GM12865 (cell line): ENCODE results near the gene SMAD2.

Source experiments
- DNase-seq: peaks from one replicate; pipeline ENCODE4 v3.0.0; 2010; ENCODE audit warnings: low read depth
- H3K4me3 ChIP-seq: 2 replicates; pipeline ENCODE4 v1.5.1; 2011; ENCODE audit warnings: mild to moderate bottlenecking, low read depth, low read length, control low read depth
- TF ChIP-seq, protein P1 (sequence below): IDR thresholded peaks from 2 replicates; pipeline ENCODE4 v1.5.1; 2011; ENCODE audit warnings: low read length, control low read depth, low read depth, inconsistent platforms; ENCODE audit not compliant: insufficient read depth; ENCODE audit errors: missing control alignments

Gene SMAD2

DNA sequence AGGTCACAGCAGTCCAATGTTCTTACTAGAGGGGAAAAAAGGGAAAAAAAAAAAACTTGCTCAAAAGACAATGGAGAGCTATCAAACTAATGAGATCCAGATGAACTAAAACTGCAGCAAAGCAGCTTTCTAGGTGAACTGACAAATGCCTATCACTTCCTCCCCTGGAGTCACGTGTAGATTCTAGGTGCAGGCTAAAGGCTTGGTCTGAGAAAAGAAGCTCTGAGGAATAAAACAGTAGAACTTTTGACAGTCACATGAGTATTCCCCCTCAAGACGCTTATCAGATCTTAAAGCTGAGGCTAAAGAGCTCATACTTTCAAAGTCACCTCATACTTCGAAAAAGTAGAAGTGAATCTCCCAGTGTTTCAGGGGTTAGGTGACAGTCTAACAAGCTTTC is 42.3 kb downstream of the SMAD2 start:
- TF ChIP-seq, protein P1, sequence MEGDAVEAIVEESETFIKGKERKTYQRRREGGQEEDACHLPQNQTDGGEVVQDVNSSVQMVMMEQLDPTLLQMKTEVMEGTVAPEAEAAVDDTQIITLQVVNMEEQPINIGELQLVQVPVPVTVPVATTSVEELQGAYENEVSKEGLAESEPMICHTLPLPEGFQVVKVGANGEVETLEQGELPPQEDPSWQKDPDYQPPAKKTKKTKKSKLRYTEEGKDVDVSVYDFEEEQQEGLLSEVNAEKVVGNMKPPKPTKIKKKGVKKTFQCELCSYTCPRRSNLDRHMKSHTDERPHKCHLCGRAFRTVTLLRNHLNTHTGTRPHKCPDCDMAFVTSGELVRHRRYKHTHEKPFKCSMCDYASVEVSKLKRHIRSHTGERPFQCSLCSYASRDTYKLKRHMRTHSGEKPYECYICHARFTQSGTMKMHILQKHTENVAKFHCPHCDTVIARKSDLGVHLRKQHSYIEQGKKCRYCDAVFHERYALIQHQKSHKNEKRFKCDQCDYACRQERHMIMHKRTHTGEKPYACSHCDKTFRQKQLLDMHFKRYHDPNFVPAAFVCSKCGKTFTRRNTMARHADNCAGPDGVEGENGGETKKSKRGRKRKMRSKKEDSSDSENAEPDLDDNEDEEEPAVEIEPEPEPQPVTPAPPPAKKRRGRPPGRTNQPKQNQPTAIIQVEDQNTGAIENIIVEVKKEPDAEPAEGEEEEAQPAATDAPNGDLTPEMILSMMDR: no peak
- H3K4me3 ChIP-seq: no peak overlapping the region
- DNase-seq: no peak

DNA sequence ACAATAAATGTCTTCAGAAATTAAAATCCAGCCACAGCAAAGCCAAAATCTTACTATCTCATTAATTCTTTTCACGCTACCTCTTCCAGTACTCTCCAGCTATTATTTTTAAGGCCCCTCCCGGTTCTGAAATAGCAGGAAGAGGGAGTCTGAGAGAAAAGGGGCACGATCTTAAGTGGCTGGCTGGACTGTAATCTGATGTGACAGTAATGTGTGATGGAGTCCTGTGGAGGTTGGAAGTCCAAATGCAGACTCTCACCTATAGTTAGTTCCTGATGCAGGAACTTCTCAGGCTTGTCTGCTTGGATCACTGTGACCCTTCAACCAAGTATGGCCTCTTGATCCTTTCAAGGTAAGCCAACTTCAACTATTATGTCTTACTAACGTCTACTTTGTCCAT is 43.2 kb downstream of the SMAD2 start:
- TF ChIP-seq, protein P1: no peak
- no peak overlapping the region for H3K4me3 ChIP-seq
- DNase-seq: no peak

DNA sequence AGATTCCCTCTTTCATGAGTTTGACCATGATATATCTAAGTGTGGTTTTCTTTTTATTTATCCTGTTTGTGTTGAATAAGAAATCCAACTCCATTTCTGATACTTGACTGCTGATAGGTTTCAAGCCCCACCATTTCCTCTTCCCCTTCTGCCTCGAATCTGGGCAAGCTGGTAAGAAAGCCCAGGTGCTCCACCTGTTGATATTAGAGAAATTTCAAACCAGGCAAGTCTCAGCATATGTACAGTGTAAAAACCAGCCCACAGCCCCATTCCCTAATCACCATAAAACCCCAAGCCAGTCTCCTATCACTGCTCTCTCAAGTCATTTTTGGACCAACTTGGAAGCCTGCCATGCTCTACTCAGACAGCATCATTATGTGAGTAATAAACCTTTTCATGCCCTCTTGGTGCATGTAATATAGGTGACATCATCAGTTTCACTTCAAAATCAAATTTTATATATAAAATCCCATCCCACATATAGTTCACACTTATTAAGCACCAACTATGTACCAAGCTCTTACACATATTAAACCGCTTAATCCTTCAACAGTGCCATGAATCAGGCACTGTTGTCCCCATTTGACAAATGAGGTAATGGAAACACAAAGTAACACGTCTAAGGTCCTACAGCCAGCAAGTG is 46.6 kb downstream of the SMAD2 start:
- TF ChIP-seq, protein P1: no peak
- H3K4me3 ChIP-seq: no peak overlapping the region
- DNase-seq: no peak

DNA sequence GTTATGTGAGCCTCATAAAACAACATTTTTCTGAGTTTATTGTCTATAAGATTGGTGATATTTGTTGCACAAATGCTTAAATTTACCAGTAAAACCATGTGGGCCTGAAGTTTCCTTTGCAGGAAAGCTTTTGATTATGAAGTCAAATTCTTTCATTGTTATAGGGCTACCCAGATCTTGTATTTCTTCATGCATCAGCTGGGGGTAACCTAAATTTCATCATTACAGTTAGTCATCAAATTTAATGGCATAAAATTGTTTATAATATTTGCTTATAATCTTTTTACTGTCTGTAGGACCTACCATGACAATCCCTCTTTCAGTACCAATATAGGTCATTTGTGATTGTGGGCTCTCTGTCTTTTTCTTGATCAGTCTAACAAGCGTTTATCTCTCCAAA is 47.8 kb downstream of the SMAD2 start:
- no peak for DNase-seq
- TF ChIP-seq, protein P1: no peak

DNA sequence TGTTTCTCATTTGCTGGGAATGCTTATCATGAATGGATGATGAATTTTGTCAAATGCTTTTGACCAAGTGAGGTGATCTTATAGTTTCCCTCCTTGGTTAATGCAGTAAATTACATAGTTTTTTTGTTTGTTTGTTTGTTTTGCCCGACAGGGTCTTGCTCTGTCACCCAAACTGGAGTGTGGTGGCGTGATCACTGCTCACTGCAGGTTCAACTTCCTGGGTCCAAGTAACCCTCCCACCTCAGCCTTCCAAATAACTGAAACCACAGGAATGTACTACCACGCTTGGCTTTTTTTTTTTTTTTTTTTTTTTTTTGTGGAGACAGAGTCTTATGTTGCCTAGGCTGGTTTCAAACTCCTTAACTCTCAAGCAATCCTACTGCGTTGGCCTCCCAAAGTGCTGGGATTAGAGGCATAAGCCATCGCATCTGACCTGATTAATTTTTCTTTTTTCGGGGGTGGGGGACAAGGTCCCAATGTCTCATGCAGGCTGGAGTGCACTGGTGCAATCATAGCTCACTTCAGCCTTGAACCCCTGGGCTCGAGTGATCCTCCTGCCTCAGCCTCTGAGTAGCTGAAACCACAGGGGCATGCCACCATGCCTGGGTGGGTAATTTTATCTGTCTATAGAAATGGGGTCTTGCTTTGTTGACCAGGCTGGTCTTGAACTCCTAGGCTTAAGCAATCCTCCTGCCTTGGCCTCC is 48.6 kb downstream of the SMAD2 start:
- TF ChIP-seq, protein P1: no peak
- no peak overlapping the region for H3K4me3 ChIP-seq
- DNase-seq: no peak

More for the DNA sequence above, 47.8 kb downstream of the SMAD2 start:
- no peak overlapping the region for H3K4me3 ChIP-seq

DNA sequence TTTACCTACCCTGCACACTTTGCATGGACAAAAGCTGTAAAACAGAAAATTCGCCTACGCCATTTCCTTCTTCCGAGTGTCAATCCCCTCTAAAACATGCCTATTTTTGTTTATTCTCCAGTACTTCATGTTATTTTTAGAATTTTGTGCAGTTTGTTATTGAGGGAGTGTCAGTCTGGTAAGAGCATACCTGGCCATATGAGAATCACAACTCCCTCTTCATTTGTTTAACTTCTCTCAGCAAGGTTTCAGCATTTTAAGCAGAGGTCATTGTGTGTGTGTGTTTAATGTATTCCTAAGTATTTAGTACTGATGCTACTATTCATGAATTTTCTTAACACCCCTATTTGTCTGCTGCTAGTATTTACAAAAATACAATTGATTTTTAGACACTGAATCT is 49.4 kb downstream of the SMAD2 start:
- H3K4me3 ChIP-seq: no peak overlapping the region
- TF ChIP-seq, protein P1: no peak
- DNase-seq: no peak
